ENCODE measurements around the gene LDLRAD3. TPM values are rescaled to one million over a fixed set of nuclear protein-coding genes. Genes with fewer than 3 reads are reported as not detected.

LDLRAD3 gene
- total RNA-seq, 1 experiment from 2014 or later: 12.1 TPM

DNA sequence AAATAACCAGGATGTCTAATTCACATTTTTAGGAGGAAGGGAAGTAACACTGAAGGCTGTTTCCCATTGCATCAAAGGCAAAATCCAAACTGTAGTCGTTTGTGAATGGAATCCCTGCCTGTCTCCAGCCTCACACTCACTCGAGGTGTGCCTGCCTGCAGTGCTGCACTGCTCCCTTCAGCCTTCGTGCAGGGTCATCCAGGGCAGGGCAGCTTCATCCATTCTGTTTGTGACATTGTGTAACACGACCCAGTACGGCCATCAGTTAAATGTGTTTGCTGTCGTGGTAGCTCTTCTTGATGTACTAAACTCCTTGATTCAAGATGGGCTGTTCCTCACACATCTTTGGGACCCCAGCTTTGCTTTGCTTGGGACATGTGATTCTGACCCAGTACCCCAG lies 34.3 kb downstream of the LDLRAD3 start:
- Histone ChIP-seq H3K14ac (ENCODE audit: insufficient read depth, low read length) (0 out of 2 replicates have a peak overlapping the region, but pooled peaks have one; percentile 4), H2BK5ac (ENCODE audit: insufficient read length, low read length) (no peak overlapping the region), H3K79me2 (ENCODE audit: insufficient read depth, low read length) (peaks cover 12% of the 10 kb centered on the region; the same call in 1 of the 2 replicates), H2BK120ac (ENCODE audit: low read depth, low read length, poor library complexity, severe bottlenecking) (no peak overlapping the region), H3K56ac (ENCODE audit: insufficient read length, low read depth, low read length) (no peak overlapping the region), H3K27me3 (ENCODE audit: insufficient read depth, low read length) (no peaks in the 10 kb centered on the region), H3K18ac (ENCODE audit: insufficient read length, low read depth, low read length) (no peak overlapping the region), H2BK12ac (ENCODE audit: insufficient read length, low read depth, low read length) (no peak overlapping the region), H3K23ac (ENCODE audit: insufficient read length, low read depth, low read length) (no peak overlapping the region), H3T11ph (ENCODE audit: low read length) (no peak overlapping the region), H3K79me1 (ENCODE audit: insufficient read depth, low read depth, low read length, poor library complexity, severe bottlenecking) (no peaks in the 10 kb centered on the region), H4K8ac (replicated peaks; ENCODE audit: insufficient read length, low read depth, low read length) (no peak overlapping the region), H3K9ac (ENCODE audit: extremely low read depth, insufficient read length, low read length) (no peak overlapping the region), H3K23me2 (ENCODE audit: insufficient read length, low read depth, low read length, poor library complexity, severe bottlenecking) (no peaks in the 10 kb centered on the region), H2BK20ac (ENCODE audit: low read depth, low read length, poor library complexity, severe bottlenecking) (no peak overlapping the region), H2AK5ac (ENCODE audit: insufficient read length, low read length) (no peak overlapping the region), H4K91ac (ENCODE audit: insufficient read length, low read depth, low read length) (no peak overlapping the region), H3K4ac (ENCODE audit: low read depth, low read length) (no peak overlapping the region), H3K4me2 (ENCODE audit: insufficient read depth, insufficient read length, low read length) (no peak overlapping the region), H4K20me1 (ENCODE audit: control insufficient read depth, insufficient read depth, insufficient read length) (no peaks in the 10 kb centered on the region), H3K4me1 (ENCODE audit: insufficient read depth, low read length) (peaks cover 21% of the 10 kb centered on the region), H2BK15ac (ENCODE audit: low read depth, low read length) (no peak overlapping the region), H3K9me3 (ENCODE audit: control insufficient read depth, low read depth, low read length) (peaks cover 10% of the 10 kb centered on the region), H2AFZ (ENCODE audit: low read length) (no peak overlapping the region), H4K5ac (ENCODE audit: insufficient read length, low read depth, low read length) (no peak overlapping the region), H3K27ac (ENCODE audit: insufficient read length, low read depth, low read length) (no peak overlapping the region)
- Mint-ChIP-seq H3K9me3 (peaks cover 15 to 23% of the 10 kb centered on the region in 2 experiments), H3K4me3 (0 out of 5 replicates have a peak overlapping the region, but pooled peaks of 1 of the 2 experiments have one; percentile 43), H3K27me3 (ENCODE audit: low read depth) (no peaks in the 10 kb centered on the region), H3K4me1 (peaks cover 47% of the 10 kb centered on the region in 2 experiments), H3K27ac (peak overlapping the region; percentile 27 to 88 (median 84); a peak in 4 of 7 replicates), H3K36me3 (ENCODE audit: insufficient read depth in 1 of 3, low read depth in 3 of 3) (peaks cover 24 to 42% (median 40%) of the 10 kb centered on the region in 3 experiments)
- WGBS (ENCODE audit: extremely low coverage, insufficient read length, low lambda C conversion rate): no CpG with 5 or more reads among the region's 6 CpGs
- TF ChIP-seq, protein P1, sequence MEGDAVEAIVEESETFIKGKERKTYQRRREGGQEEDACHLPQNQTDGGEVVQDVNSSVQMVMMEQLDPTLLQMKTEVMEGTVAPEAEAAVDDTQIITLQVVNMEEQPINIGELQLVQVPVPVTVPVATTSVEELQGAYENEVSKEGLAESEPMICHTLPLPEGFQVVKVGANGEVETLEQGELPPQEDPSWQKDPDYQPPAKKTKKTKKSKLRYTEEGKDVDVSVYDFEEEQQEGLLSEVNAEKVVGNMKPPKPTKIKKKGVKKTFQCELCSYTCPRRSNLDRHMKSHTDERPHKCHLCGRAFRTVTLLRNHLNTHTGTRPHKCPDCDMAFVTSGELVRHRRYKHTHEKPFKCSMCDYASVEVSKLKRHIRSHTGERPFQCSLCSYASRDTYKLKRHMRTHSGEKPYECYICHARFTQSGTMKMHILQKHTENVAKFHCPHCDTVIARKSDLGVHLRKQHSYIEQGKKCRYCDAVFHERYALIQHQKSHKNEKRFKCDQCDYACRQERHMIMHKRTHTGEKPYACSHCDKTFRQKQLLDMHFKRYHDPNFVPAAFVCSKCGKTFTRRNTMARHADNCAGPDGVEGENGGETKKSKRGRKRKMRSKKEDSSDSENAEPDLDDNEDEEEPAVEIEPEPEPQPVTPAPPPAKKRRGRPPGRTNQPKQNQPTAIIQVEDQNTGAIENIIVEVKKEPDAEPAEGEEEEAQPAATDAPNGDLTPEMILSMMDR (conservative IDR thresholded peaks at IDR 0.05): no peak
- no peak for DNase-seq
